MCF 10A (cell line): Measurements from ENCODE around the gene THADA. TPM values are rescaled to one million over a fixed set of nuclear protein-coding genes. Genes with fewer than 3 reads are reported as not detected.

Experiments used
- BruUV-seq: library from RNA; stranded (reverse); fragments of 400-500 nt; replicated peaks from 2 replicates; lab custom pipeline; 2021; lab: Mats Ljungman, UMichigan
- CTCF ChIA-PET: fragments of 300-600 bp; sonication (Branson Sonifier 250); formaldehyde crosslinking; extraction: SDS; loops from one replicate; lab custom pipeline; 2021; ENCODE audit warnings: antibody characterized with exemption, inconsistent platforms; lab: Yijun Ruan, JAX
- POLR2A ChIA-PET: fragments of 300-600, 350-650 bp; sonication (Branson Sonifier 250); formaldehyde crosslinking; extraction: SDS; loops from one replicate; lab custom pipeline; 2020; ENCODE audit warnings: antibody characterized with exemption, inconsistent platforms; lab: Yijun Ruan, JAX
- DNase-seq: peaks from one replicate; pipeline ENCODE4 v3.0.0-alpha.2; 2018; ENCODE audit not compliant: unreplicated experiment
- H3K27ac Mint-ChIP-seq: one replicate; pipeline ENCODE4 v1.8.0; 2022; ENCODE audit warnings: mild to moderate bottlenecking, low read depth, mixed read lengths; ENCODE audit not compliant: unreplicated experiment
- H3K27me3 Mint-ChIP-seq: one replicate; pipeline ENCODE4 v1.8.0; 2022; ENCODE audit warnings: mixed read lengths; ENCODE audit not compliant: insufficient read depth, unreplicated experiment
- H3K36me3 Mint-ChIP-seq: one replicate; pipeline ENCODE4 v1.8.0; 2022; ENCODE audit warnings: mild to moderate bottlenecking, moderate library complexity, mixed read lengths; ENCODE audit not compliant: insufficient read depth, unreplicated experiment
- H3K4me1 Mint-ChIP-seq: one replicate; pipeline ENCODE4 v1.8.0; 2022; ENCODE audit warnings: mixed read lengths; ENCODE audit not compliant: insufficient read depth, unreplicated experiment
- H3K4me3 Mint-ChIP-seq: one replicate; pipeline ENCODE4 v1.8.0; 2022; ENCODE audit warnings: mild to moderate bottlenecking, moderate library complexity, mixed read lengths; ENCODE audit not compliant: unreplicated experiment
- H3K9me3 Mint-ChIP-seq: one replicate; pipeline ENCODE4 v1.8.0; 2022; ENCODE audit warnings: mixed read lengths; ENCODE audit not compliant: unreplicated experiment
- CTCF ChIP-seq: fragments of 200-600 bp; IDR thresholded peaks from one replicate; pipeline ENCODE4 v1.8.0; 2022; ENCODE audit warnings: antibody characterized with exemption, mild to moderate bottlenecking; ENCODE audit not compliant: unreplicated experiment
- intact Hi-C: fragments of 100-400 bp; cut with micrococcal nuclease; formaldehyde crosslinking; loops from 2 replicates; pipeline ENCODE4 v1.14.1; 2022
- total RNA-seq: library from RNA; stranded (reverse); gene quantifications from 2 replicates; pipeline ENCODE4 v1.2.3, GENCODE V29; 2022

The THADA gene
- total RNA-seq, 1 experiment from 2014 or later, result 49.8 TPM

- no peaks in the 10 kb centered on the region for H3K36me3 Mint-ChIP-seq
- no peak overlapping the region for H3K27ac Mint-ChIP-seq
- DNase-seq, result no peak
- H3K4me3 Mint-ChIP-seq, result no peak overlapping the region
- ChIA-PET POLR2A (interaction anchor here (1.1 kb wide), 1 partner anchor 50 kb away, joined by 3 read pairs; no protein-coding TSS in a partner anchor), CTCF (no interaction called here)
- H3K27me3 Mint-ChIP-seq, result peaks cover 59% of the 10 kb centered on the region
- H3K9me3 Mint-ChIP-seq, result no peaks in the 10 kb centered on the region
- no TSS peak for BruUV-seq
- H3K4me1 Mint-ChIP-seq, result peaks cover 24% of the 10 kb centered on the region
- no peak for TF ChIP-seq CTCF
- intact Hi-C loops, result no loop called here
Observed at GRCh38 chr2:43631618-43632317, 35.9 kb upstream of the THADA start.

- Mint-ChIP-seq H3K9me3 (no peaks in the 10 kb centered on the region), H3K36me3 (no peaks in the 10 kb centered on the region), H3K27ac (no peak overlapping the region), H3K27me3 (peaks cover 30% of the 10 kb centered on the region), H3K4me3 (no peak overlapping the region), H3K4me1 (no peaks in the 10 kb centered on the region)
- ChIA-PET POLR2A (no interaction called here), CTCF (interaction anchor here (0.5 to 1.1 kb wide), 3 partner anchors 10 to 600 kb away, joined by 3 to 4 read pairs (median 3); no protein-coding TSS in a partner anchor)
- intact Hi-C loops, result no loop called here
- no peak for TF ChIP-seq CTCF
- BruUV-seq, result no TSS peak
- DNase-seq, result peak; percentile 6
Observed at GRCh38 chr2:43622931-43623451, 27.2 kb upstream of the THADA start.

GRCh38 chr2:43619511-43619910 is 23.7 kb upstream of the THADA start:
- no peak overlapping the region for H3K27ac Mint-ChIP-seq
- POLR2A ChIA-PET, result no interaction called here
- BruUV-seq, result no TSS peak
- no peaks in the 10 kb centered on the region for H3K36me3 Mint-ChIP-seq
- intact Hi-C loops, result no loop called here
- H3K4me3 Mint-ChIP-seq, result no peak overlapping the region
- TF ChIP-seq CTCF, result no peak
- CTCF ChIA-PET, result interaction anchor here (0.6 to 1.1 kb wide), 2 partner anchors 152 to 704 kb away, joined by 3 read pairs; no protein-coding TSS in a partner anchor
- no peaks in the 10 kb centered on the region for H3K9me3 Mint-ChIP-seq
- no peak for DNase-seq
- no peaks in the 10 kb centered on the region for H3K4me1 Mint-ChIP-seq
- H3K27me3 Mint-ChIP-seq, result peaks cover 19% of the 10 kb centered on the region

- no peak for TF ChIP-seq CTCF
- H3K9me3 Mint-ChIP-seq, result no peaks in the 10 kb centered on the region
- H3K4me1 Mint-ChIP-seq, result no peaks in the 10 kb centered on the region
- POLR2A ChIA-PET, result interaction anchor here (0.7 kb wide), 1 partner anchor 21 kb away, joined by 4 read pairs; the partner anchor contains the start of gene THADA
- intact Hi-C loops, result no loop called here
- BruUV-seq, result no TSS peak
- no peak for DNase-seq
- CTCF ChIA-PET, result interaction anchor here (2.0 kb wide), 1 partner anchor 11 kb away, joined by 8 read pairs; no protein-coding TSS in a partner anchor
- no peaks in the 10 kb centered on the region for H3K36me3 Mint-ChIP-seq
- peaks cover 8% of the 10 kb centered on the region for H3K27me3 Mint-ChIP-seq
- no peak overlapping the region for H3K27ac Mint-ChIP-seq
- H3K4me3 Mint-ChIP-seq, result no peak overlapping the region
Observed at GRCh38 chr2:43616967-43617680, 21.3 kb upstream of the THADA start.
